K562 (cell line): Measurements from ENCODE around the gene MACROD2. TPM values are rescaled to one million over a fixed set of nuclear protein-coding genes. Genes with fewer than 3 reads are reported as not detected.

ENCODE experiments used
- EWSR1 ChIP-seq: fragments of 450-650 bp; IDR thresholded peaks from 2 replicates; pipeline ENCODE4 v1.6.1; 2018; ENCODE audit warnings: borderline replicate concordance, mild to moderate bottlenecking, low read depth, moderate library complexity; ENCODE audit not compliant: partially characterized antibody
- SAP30 ChIP-seq: fragments of 200-600 bp; sonication (generic); IDR thresholded peaks from 2 replicates; pipeline ENCODE4 v1.6.1; 2012; ENCODE audit warnings: borderline replicate concordance, low read depth, mild to moderate bottlenecking, moderate library complexity, low read length, control low read depth, inconsistent platforms; ENCODE audit not compliant: insufficient read depth, poor library complexity, severe bottlenecking
- TGIF2 ChIP-seq: sonication (generic); formaldehyde crosslinking; IDR thresholded peaks from 2 replicates; pipeline ENCODE4 v1.8.1; 2022; ENCODE audit warnings: mild to moderate bottlenecking, missing genetic modification reagents, moderate library complexity
- polyA plus RNA-seq, 8 experiments: library from polyadenylated mRNA; depleted of rRNA in 4 of 8; stranded (reverse) in 5 of 8; unstranded in 3 of 8; fragments of >200 nt; fragmentation: Nextera tagmentation in 2 of 8; fragmentation: Illumina TruSeq in 1 of 8; extraction: Ambion mirVana in 2 of 8; extraction: Trizol in 1 of 8; gene quantifications; 2 replicates each; pipeline versions ENCODE4 v1.2.1 to v1.2.3, GENCODE V29; 2011 to 2014; ENCODE audit warnings: inconsistent platforms in 1 of 8, missing spikeins in 1 of 8
- total RNA-seq, 7 experiments: library from RNA; depleted of rRNA in 6 of 7; stranded (reverse); fragments of >200 nt in 6 of 7; fragmentation: Illumina TruSeq in 2 of 7; extraction: Trizol in 2 of 7; gene quantifications; 2 replicates each; pipeline versions ENCODE4 v1.2.1 to v1.2.3, GENCODE V29; 2011 to 2021; ENCODE audit warnings: low replicate concordance in 1 of 7
- TF ChIP-seq, protein P1 (sequence below): fragments of 450-650 bp; IDR thresholded peaks from 2 replicates; pipeline ENCODE4 v1.6.1; 2017; ENCODE audit warnings: antibody characterized with exemption, mild to moderate bottlenecking
- TF ChIP-seq, protein P2 (sequence below): fragments of 250-450 bp; sonication (Bioruptor Pico); IDR thresholded peaks from 2 replicates; pipeline ENCODE4 v1.9.0; 2021; ENCODE audit warnings: mild to moderate bottlenecking, inconsistent platforms
- TF ChIP-seq, protein P3 (sequence below): fragments of 450-650 bp; IDR thresholded peaks from 2 replicates; pipeline ENCODE4 v1.6.1; 2016; ENCODE audit warnings: mild to moderate bottlenecking, moderate library complexity

MACROD2 gene
- total and polyA plus RNA-seq, 9 of the 15 experiments (the other 6 are each of a cell fraction or from before 2014, with no cell fraction given), result not detected

DNA sequence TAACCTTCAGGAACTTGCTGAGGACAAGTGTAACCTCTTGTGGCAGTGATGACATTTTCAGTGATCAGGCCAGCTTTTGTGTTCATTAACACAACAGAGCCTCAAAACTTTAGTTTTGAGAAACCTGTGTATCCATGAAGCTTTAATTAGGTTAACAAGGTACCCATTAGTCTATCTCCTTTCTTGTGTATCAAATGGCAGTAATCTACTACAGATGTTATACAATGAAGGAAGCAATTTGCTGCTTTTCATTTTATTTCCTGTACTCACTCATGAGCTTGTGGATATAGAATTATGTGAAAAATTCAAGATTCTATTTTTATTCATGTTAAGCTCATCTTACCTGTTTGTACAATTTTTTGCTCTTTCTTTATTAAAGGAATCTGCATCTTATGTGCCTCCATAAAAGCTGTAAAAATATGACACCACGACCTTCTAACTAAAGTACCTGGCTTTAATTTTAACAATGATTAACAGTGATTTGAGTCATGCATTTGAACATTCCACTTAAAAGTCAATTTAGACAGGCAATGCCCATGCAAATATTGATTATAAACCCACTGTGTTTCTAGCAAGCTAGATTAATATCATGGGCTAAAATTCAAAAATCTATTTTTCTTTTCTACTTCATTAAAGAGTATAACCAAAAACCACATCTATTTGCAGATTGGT, 1680.6 kb downstream of the MACROD2 start (continued):
- TF ChIP-seq EWSR1 (no peak), TGIF2 (CRISPR knock-in tag) (no peak), SAP30 (no peak)
- TF ChIP-seq, protein P1, sequence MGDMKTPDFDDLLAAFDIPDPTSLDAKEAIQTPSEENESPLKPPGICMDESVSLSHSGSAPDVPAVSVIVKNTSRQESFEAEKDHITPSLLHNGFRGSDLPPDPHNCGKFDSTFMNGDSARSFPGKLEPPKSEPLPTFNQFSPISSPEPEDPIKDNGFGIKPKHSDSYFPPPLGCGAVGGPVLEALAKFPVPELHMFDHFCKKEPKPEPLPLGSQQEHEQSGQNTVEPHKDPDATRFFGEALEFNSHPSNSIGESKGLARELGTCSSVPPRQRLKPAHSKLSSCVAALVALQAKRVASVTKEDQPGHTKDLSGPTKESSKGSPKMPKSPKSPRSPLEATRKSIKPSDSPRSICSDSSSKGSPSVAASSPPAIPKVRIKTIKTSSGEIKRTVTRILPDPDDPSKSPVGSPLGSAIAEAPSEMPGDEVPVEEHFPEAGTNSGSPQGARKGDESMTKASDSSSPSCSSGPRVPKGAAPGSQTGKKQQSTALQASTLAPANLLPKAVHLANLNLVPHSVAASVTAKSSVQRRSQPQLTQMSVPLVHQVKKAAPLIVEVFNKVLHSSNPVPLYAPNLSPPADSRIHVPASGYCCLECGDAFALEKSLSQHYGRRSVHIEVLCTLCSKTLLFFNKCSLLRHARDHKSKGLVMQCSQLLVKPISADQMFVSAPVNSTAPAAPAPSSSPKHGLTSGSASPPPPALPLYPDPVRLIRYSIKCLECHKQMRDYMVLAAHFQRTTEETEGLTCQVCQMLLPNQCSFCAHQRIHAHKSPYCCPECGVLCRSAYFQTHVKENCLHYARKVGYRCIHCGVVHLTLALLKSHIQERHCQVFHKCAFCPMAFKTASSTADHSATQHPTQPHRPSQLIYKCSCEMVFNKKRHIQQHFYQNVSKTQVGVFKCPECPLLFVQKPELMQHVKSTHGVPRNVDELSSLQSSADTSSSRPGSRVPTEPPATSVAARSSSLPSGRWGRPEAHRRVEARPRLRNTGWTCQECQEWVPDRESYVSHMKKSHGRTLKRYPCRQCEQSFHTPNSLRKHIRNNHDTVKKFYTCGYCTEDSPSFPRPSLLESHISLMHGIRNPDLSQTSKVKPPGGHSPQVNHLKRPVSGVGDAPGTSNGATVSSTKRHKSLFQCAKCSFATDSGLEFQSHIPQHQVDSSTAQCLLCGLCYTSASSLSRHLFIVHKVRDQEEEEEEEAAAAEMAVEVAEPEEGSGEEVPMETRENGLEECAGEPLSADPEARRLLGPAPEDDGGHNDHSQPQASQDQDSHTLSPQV, result no peak
- TF ChIP-seq, protein P2, sequence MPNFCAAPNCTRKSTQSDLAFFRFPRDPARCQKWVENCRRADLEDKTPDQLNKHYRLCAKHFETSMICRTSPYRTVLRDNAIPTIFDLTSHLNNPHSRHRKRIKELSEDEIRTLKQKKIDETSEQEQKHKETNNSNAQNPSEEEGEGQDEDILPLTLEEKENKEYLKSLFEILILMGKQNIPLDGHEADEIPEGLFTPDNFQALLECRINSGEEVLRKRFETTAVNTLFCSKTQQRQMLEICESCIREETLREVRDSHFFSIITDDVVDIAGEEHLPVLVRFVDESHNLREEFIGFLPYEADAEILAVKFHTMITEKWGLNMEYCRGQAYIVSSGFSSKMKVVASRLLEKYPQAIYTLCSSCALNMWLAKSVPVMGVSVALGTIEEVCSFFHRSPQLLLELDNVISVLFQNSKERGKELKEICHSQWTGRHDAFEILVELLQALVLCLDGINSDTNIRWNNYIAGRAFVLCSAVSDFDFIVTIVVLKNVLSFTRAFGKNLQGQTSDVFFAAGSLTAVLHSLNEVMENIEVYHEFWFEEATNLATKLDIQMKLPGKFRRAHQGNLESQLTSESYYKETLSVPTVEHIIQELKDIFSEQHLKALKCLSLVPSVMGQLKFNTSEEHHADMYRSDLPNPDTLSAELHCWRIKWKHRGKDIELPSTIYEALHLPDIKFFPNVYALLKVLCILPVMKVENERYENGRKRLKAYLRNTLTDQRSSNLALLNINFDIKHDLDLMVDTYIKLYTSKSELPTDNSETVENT (CRISPR knock-in tag), result no peak
- TF ChIP-seq, protein P3, sequence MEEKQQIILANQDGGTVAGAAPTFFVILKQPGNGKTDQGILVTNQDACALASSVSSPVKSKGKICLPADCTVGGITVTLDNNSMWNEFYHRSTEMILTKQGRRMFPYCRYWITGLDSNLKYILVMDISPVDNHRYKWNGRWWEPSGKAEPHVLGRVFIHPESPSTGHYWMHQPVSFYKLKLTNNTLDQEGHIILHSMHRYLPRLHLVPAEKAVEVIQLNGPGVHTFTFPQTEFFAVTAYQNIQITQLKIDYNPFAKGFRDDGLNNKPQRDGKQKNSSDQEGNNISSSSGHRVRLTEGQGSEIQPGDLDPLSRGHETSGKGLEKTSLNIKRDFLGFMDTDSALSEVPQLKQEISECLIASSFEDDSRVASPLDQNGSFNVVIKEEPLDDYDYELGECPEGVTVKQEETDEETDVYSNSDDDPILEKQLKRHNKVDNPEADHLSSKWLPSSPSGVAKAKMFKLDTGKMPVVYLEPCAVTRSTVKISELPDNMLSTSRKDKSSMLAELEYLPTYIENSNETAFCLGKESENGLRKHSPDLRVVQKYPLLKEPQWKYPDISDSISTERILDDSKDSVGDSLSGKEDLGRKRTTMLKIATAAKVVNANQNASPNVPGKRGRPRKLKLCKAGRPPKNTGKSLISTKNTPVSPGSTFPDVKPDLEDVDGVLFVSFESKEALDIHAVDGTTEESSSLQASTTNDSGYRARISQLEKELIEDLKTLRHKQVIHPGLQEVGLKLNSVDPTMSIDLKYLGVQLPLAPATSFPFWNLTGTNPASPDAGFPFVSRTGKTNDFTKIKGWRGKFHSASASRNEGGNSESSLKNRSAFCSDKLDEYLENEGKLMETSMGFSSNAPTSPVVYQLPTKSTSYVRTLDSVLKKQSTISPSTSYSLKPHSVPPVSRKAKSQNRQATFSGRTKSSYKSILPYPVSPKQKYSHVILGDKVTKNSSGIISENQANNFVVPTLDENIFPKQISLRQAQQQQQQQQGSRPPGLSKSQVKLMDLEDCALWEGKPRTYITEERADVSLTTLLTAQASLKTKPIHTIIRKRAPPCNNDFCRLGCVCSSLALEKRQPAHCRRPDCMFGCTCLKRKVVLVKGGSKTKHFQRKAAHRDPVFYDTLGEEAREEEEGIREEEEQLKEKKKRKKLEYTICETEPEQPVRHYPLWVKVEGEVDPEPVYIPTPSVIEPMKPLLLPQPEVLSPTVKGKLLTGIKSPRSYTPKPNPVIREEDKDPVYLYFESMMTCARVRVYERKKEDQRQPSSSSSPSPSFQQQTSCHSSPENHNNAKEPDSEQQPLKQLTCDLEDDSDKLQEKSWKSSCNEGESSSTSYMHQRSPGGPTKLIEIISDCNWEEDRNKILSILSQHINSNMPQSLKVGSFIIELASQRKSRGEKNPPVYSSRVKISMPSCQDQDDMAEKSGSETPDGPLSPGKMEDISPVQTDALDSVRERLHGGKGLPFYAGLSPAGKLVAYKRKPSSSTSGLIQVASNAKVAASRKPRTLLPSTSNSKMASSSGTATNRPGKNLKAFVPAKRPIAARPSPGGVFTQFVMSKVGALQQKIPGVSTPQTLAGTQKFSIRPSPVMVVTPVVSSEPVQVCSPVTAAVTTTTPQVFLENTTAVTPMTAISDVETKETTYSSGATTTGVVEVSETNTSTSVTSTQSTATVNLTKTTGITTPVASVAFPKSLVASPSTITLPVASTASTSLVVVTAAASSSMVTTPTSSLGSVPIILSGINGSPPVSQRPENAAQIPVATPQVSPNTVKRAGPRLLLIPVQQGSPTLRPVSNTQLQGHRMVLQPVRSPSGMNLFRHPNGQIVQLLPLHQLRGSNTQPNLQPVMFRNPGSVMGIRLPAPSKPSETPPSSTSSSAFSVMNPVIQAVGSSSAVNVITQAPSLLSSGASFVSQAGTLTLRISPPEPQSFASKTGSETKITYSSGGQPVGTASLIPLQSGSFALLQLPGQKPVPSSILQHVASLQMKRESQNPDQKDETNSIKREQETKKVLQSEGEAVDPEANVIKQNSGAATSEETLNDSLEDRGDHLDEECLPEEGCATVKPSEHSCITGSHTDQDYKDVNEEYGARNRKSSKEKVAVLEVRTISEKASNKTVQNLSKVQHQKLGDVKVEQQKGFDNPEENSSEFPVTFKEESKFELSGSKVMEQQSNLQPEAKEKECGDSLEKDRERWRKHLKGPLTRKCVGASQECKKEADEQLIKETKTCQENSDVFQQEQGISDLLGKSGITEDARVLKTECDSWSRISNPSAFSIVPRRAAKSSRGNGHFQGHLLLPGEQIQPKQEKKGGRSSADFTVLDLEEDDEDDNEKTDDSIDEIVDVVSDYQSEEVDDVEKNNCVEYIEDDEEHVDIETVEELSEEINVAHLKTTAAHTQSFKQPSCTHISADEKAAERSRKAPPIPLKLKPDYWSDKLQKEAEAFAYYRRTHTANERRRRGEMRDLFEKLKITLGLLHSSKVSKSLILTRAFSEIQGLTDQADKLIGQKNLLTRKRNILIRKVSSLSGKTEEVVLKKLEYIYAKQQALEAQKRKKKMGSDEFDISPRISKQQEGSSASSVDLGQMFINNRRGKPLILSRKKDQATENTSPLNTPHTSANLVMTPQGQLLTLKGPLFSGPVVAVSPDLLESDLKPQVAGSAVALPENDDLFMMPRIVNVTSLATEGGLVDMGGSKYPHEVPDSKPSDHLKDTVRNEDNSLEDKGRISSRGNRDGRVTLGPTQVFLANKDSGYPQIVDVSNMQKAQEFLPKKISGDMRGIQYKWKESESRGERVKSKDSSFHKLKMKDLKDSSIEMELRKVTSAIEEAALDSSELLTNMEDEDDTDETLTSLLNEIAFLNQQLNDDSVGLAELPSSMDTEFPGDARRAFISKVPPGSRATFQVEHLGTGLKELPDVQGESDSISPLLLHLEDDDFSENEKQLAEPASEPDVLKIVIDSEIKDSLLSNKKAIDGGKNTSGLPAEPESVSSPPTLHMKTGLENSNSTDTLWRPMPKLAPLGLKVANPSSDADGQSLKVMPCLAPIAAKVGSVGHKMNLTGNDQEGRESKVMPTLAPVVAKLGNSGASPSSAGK, result no peak
